HG03280 (cell line): ENCODE data around the gene TSPAN17.
"Not testable (repeated sequence)": the region's sequence is repeated elsewhere in the genome, so short reads cannot be mapped to it uniquely, and the experiment has no call there.

Experiments used
- ATAC-seq: cut with Tn5 transposase; IDR thresholded peaks from one replicate; pipeline ENCODE4 v1.9.1; 2021; ENCODE audit warnings: mild to moderate bottlenecking, moderate library complexity; ENCODE audit not compliant: unreplicated experiment

TSPAN17 gene

DNA sequence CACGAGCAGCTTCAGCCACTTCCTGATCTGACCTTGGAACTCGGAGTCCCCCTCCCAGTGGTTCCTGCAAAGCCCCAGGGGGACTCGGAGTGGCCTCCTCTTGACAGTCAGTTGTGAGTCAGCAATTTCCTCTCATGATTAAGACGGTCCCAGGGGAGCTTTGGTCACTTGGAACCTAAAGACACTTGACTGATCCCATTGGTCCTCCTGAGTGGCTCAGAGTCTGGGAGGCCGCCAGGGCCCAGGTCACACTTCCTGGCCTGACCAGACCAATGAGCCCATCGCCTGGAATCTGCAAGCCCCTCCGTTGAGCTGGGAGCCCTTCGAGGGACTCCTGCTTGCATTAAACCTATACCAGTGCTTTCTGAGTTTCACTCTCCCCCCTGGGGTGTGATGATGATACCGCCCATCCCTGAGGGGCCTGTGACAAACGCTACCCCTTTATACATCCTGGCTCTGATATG lies 29.1 kb downstream of the TSPAN17 start:
- no peak for ATAC-seq

DNA sequence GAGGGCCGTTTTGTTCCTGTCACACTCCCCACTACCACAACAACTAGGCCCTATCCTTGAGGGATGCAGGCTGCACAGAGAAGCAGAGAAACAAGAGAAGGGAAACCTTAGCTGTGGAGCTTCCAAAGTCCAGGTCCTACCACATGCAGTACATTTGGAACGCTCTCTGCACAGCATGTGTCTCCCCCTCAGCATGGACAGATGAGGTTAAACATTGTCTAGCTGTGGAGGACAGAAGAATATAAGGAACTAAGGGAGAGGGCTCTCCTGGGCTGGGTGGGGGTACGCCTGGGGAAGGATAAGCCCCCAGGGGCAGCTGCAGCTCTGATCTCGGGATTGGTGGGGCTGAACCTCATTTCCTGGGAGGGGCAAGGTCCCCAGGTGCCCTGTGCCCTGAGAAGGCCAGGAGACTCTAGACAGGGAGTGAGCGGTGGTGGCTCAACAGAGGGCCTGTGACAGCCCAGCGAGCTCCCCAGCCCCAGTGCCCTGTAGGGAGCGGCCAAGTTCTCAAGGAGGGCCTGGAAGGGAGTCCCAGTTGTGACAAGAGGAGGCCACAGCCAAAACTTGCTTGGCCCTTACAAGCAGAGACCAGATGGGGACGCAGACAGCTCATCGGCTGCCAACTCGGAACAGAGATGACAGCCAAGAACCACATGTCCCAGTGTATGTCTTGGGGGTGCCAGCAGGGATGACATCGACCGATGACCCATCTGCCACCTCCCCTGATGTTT lies 30.1 kb downstream of the TSPAN17 start:
- no peak for ATAC-seq

DNA sequence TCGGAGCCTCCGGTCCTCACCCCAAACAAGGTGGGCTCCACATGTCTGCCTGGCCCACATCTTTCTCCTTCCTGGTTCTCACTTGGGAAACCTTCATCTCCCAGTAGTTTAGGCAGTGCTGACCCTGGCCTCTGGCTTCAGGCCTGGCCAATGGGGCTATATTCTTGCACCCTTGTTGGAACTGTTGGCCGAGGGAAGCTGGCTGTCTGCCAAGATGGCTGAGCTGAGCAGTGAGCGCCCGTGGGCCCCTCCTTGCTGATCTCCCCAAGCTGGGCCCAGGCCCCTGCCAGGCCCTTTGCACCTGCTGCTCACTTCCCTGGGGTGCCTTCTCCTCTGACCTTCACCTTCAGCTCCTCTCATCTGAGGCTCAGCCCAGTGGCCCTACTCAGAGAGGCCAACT lies 31.3 kb downstream of the TSPAN17 start:
- no peak for ATAC-seq

DNA sequence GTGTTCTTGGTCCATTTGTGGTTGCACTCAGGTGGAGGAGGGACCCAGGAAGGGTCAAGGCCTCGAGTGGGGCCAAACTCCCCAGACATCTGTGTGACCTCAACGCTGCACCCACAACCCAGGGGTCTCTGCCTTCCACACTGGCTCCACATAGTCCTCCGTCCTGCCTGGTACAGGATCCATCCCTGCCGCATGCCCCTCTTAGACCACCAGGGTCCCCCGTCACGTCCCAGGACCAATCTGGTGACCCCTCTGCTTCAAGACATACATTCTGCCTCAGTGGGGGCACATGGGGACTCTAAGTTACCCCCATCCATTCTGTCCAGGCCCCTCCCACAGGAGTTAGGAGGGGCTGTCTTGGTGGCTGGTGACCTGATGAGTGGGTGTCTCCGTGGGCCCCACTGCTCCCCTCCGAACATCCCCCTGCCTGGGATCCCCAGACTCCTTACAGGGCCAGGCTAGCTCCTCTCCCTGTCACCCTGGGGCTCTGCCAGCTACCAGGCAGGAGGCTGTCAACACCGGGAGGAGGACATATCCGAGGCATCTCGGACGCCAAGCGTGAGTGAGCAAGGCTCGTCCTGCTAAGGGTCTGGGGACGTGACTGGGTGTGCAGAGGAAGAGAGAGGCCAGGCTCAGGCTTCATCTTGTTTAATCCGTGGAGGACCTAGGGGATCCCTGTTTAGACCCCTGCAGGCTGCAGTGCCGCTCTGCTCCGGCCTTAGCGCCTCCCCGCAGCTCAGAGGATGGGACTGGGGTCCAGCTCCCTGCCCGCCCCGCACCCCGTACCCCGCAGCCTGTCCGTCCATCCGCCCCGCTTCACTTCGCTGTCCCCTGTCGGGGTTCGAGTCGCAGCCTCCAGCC lies 32.3 kb downstream of the TSPAN17 start:
- no peak for ATAC-seq

DNA sequence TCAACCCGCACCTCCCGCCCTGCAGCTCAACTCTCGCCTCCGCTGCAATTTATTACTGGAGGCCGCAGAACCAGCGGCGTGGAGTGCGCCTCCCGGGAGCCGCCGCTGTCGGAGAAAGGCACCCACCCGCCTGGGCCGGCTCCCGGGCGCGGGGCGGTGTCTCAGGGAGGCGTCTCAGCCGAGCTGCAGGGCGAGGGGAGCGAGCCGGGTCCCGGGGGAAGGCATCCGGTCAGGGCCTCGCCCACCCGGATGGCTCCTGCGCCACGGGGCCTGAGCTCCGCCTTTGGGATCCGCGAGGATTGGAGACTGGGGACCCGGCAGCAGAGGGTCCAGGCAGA lies 32.9 kb downstream of the TSPAN17 start:
- no peak for ATAC-seq

DNA sequence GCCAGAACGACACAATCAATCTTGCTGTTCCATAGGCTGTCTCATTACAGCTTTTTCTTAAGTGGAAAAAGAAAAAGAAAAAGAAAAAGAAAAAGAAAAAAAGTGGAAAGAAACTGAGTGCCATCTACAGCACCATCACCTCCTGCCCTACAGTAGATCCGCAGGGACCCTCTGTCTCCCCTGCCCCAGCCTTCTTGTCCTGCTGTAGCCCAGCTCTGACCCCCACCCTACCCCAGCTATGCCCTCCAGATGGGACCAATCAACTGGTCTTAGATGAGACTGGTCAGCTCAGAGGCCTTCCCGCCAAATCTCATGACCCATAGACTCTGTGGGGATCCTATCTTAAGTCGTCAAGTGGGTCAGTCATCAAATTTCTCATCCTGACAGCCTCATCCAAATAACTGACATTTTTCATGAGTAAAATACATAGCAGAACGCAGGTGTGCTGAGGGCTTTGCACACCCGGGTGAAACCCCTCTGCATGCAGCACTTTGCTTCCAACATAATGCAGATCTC lies 34.8 kb downstream of the TSPAN17 start:
- ATAC-seq: no peak

DNA sequence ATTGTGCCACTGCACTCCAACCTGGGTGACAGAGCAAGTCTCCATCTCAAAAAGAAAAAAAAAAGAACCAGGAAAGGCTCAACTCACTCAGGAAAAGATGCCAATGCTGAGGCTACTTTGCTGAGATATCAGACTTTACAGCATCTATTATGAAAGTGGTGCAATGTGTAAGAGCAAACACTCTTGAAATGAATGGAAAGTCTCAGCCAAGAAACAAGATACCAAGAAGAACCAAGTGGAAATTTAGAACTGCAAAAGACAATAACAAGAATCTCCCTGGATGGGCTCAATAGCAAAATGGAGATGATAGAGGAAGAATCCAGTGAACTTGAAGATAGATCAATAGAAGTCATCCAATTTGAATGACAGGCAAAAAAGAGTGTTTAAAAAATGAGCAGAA lies 37.7 kb downstream of the TSPAN17 start:
- ATAC-seq: no peak

DNA sequence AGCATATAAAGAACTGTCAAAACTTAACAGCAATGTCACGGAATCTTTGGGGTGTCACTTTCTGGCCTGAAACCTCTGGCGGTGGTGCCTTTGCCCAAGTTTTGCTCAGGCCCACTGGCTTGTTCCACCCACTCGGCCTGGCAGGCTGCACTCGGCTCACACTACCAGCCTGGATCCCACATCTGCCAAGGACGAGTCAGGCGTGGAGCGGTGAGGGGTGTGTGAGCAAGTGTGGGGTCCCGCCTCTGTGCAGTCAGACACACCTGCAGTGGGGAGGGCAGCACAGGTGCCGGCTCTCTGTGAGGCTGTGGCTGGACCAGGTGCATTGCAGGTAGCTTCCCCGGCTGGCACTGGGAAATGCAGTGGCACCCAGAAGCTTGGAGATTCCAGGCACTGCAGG lies 40.0 kb downstream of the TSPAN17 start:
- no peak for ATAC-seq

DNA sequence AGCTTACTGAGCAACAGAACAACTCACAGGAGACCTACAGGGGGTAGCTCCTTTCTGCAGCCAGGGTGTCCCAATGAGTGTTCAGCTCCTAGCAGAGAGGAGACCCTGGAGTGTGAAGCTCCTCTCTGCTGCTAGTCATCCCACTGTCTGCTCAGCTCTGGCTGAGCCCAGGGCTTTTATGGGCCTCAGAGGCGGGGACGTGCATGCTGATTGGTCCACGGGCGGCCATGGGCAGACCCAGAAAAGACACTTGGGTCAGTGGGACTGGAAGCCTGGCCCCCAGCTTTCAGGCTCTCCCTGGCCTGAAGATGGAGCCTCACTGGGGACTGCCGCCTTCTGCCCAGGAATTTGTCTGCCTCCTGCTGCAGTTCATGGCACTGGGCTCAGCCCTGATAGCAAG lies 40.6 kb downstream of the TSPAN17 start:
- ATAC-seq: no peak

DNA sequence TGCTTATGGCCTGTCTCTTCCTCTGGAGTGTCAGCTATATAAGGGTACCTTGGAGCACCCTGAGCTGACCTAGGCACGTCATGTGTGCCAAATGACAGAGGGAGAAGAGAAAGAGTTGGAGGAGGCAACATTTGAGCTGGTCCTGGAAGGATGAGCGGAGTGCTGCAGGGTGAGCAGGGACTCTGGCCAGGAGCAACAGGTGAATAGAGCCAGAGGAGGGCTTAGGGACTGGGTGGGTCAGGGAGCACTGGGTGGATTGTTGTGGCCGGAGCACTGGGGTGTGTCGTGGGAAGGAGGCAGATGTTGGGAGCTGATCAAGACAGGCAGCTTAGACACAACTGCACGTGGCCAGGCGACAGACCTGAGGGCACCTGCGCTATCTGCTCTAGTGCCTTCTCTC lies 43.6 kb downstream of the TSPAN17 start:
- no peak for ATAC-seq

DNA sequence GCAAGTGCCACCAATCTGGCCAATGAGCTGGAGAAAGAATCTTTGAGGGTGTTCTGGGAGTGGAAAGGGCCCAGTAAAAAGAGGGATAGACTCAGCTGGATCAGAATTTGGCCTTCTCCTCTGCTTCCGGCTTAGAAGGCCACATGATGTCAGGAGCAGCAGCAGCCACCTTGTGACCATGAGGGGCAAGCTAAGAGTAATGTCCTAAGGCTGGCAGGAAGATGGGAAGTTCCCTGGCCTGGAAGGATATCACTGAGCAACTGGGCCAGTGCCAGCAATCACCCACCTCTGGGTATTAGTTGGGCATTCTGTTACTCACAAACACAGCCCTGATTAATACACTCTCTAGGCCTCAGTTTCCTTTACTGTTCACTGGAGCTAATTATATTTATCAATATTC lies 44.2 kb downstream of the TSPAN17 start:
- no peak for ATAC-seq

DNA sequence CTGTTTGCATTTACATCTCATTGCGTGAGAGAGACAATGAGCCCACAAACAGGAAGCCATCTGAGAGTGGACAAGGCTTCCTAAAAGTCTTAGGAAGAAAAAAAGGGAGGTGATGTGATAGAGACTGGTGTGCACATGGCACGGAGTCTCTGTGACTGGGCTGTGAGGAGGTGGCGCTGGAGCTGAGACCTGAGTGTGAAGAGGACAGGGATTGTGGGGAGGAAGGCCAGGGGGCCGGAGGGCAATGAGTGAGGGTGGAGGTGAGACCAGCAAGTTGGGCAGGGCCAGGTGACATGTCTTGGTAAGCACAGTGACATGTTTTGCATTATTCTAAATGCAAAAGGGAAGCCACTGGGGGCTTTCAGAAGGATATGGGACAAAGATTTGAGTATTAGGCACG lies 45.0 kb downstream of the TSPAN17 start:
- no peak for ATAC-seq

DNA sequence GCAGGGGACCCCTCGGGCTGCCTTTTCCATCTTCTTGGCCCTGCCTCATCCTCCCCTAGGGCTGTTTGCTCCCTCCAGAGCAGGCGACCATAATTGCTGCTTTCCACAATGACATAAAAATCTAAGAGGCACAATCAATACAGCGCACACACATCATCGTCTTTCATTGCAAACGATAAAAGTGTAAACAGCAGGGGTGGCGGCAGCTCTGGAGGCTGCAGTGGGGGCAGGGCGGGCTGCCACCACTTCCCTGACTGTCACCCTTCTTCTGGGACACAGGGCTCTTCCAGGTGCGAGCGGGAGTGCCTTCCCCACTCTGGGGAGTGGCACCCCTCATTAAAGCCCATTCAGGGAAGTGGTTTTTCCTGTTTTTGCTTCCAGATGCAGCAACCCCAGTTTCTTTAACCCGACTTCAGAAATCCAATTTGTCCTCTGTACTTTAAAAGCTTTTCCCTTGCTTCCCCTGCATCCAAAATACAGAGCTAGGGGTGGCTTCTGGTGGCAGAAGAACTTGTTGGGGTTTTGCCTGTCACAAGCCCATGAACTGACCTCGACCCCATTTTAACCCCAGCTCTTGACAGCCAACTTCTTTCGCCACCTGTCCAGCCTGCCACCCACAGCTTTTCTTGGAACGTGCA lies 45.7 kb downstream of the TSPAN17 start:
- no peak for ATAC-seq

DNA sequence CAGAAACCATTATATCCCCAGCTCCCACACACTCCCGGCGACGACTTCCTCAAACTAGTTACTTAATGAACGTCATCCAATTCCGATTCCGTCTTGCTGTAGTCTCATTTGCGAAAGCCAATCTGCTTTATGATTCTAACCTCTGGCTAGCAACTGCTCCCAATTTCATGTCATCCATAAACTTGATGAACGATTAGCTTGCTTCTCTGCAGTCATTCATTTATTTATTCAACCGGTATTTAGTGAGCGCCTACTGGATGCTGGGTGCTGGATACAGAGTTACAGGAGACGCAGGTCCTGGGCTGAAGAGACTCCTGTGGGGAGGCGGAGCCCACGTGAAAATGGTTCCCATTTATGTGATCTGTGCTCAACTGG lies 46.2 kb downstream of the TSPAN17 start:
- no peak for ATAC-seq

DNA sequence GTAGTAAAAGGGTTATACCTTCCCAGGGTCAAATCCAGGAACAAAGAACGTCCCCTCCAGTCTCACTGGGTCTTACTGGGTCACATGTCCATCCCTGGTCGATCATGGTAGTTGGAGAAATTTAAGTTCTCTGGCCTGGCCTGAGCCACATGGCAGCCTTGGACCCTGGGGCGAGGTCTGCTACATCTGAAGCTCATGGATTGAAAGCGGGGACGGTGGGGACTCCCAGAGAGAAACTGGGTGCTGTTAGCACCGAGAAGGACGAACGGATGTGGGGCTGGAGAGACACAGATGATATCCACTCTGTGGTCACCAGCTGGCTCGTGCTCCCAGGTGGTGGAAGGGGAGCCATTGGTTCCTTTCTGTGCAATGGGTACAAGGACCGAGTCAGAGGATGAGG lies 46.9 kb downstream of the TSPAN17 start:
- no peak for ATAC-seq

DNA sequence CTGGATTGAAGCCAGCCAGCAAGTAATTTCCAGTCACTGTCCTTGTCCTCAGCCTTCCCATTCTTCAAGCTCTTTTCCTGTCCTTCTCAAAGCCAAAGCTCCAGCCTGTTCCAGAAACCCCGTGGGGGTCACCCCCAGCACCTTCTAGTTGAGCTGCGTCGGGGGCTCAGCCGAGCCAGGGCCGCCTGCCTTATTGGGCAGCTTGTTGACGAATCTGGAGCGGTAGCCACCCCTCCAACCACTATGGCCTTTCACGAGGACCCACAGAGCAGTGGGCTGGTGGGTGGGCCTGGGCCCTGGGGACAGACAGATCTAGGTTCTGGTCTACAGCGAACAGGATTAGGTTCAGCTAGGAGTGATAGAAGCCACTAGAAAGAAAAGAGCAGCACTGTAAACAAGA lies 47.3 kb downstream of the TSPAN17 start:
- ATAC-seq: no peak

DNA sequence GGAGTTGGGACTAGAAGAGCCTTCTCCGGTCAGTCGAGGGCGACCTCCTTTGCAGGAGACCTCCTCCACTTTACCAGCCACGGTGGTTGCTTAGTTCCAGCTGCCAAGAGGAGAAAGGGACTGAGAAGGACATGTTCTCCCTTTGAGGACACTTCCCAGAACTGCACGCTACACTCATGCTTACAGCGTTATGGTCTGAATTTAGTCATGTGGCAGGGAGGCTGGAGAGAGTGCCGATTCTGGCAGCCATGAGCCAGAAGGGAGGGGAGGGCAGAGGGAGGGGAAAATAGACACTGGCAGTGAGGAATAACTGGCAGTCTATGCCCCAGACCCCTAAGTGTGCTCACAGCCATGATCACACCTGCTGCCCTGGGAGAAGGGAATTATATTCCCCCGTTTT lies 47.8 kb downstream of the TSPAN17 start:
- no peak for ATAC-seq

DNA sequence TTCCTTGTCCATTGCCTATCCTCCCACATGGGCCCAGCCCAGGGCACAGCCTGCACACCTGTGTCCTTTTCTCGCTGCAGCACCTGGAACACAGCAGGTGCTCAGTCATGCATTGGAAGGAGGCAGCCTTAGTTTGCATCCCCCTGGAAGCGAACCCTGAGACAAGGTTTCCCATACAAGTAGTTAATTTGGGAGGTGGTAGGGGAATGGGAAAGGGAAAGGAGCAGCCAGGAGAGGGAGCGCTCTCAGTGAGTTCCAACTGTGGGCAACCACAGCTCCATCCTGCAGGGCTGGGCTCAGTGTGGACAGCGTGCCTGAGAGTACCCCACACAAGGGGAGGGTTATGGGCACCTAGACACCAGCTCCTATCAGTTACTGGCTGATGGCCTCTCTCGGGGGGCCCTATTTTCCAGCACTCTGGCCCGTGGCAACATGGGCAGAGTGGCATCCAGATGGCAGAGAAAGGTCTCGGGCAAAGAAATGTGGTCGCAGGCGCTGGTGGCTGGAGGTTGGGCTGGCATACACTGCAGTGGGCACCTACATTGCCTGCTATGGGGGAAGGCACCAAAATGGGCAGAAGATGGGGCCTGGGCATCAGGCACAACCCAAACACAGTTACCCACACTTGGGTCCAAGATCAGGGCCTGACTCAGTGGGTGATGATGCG lies 50.1 kb downstream of the TSPAN17 start:
- no peak for ATAC-seq

DNA sequence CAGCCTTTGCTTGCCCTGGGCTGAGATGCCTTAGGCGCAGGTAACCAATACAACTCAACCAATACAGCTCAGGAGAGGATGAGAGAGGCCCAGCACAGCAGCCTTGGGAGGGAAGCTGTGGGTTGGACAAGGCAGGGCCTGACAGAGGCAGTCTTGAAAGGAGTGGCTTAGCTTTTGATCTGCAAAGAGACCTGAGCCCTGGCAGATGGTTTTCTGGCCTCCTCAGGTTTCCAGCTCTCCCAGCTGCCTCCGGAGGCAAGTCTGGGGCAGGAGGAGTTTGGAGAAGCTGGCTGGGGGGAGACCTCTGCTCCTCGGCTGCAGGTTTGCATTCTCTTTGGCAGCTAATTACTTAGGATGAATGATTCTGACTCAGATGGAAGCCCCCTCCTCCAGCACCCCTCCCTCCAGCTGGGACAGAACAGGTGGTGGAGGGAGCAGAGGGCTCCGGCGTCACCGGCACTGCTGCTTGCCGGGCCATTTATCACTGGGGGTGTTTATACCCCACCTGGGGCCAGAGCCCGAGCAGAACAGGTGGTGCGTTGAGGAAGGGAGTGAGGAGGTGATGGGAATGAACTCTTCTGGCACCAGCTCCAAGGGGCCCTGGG lies 50.8 kb downstream of the TSPAN17 start:
- no peak for ATAC-seq

DNA sequence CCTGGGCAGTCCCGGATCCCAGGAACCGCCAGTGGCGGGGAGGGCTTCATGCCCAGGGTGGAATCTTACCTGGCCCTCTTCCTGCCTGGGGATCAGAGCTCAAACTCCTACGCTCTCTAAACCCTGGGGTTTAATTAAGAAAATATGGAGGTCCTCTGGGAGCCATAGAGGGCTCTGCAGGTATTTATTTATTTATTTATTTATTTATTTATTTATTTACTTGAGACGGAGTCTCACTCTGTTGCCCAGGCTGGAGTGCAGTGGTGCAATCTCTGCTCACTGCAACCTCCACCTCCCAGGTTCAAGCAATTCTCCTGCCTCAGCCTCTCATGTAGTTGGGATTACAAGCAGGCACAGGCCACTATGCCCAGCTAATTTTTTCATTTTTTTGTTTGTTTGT lies 52.2 kb downstream of the TSPAN17 start:
- not testable (repeated sequence) for ATAC-seq
